IgD-negative memory B cell (primary cell): ENCODE results near the gene CHAD. TPM values are rescaled to one million over a fixed set of nuclear protein-coding genes. Genes with fewer than 3 reads are reported as not detected.

Experiments
- H3K27ac Mint-ChIP-seq, 3 donors: one replicate each; pipeline ENCODE4 v1.8.0; 2020 to 2022; ENCODE audit warnings: mild to moderate bottlenecking in 3 of 3, mixed read lengths in 3 of 3, moderate library complexity in 1 of 3
- H3K27me3 Mint-ChIP-seq: one replicate; pipeline ENCODE4 v1.8.0; 2021; ENCODE audit warnings: mixed read lengths
- H3K36me3 Mint-ChIP-seq: one replicate; pipeline ENCODE4 v1.8.0; 2020; ENCODE audit warnings: mild to moderate bottlenecking, mixed read lengths
- H3K4me1 Mint-ChIP-seq, 3 donors: one replicate each; pipeline ENCODE4 v1.8.0; 2020 to 2022; ENCODE audit warnings: mixed read lengths in 3 of 3, mild to moderate bottlenecking in 1 of 3
- H3K4me3 Mint-ChIP-seq, 4 donors: one replicate each; pipeline ENCODE4 v1.8.0; 2020 to 2022; ENCODE audit warnings: mild to moderate bottlenecking in 4 of 4, mixed read lengths in 4 of 4, moderate library complexity in 3 of 4
- H3K9me3 Mint-ChIP-seq, 3 donors: one replicate each; pipeline ENCODE4 v1.8.0; 2020 to 2021; ENCODE audit warnings: mixed read lengths in 3 of 3, mild to moderate bottlenecking in 1 of 3
- polyA plus RNA-seq: library from polyadenylated mRNA; unstranded; fragments of 300-500 nt; fragmentation: Illumina TruSeq; gene quantifications from one replicate; pipeline ENCODE4 v1.2.3, GENCODE V29; 2021

CHAD gene
- polyA plus RNA-seq, 1 donor from 2014 or later, result 41.9 TPM

DNA sequence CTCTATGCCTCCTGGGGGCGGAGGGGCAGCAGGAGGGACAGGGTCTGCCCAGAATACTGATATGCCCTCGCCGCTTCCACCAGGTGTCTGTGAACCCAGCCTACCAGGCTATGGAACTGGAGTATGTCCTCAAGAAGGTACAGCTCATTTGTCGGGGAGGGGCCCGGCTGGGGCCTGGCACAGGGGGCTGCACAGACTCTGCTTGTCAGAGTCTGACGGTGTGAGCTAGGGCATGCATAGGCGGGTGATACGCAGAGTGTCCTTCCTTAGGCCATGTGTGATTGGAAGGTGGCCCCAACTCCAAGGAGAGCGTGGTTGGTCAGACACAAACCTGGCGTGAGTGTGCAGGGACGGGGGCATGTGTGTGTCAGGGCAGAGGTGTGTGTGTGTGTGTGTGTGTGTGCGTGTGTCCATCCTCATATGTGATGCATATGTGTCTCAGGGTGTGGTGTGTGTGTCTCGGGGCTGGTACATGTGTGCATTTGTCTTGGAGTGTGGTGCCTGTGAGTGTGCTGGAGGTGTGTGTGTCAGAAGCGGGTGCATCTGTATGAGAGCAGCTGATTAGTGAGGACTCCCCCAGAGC is 7.0 kb downstream of the CHAD start:
- peaks cover 16 to 29% (median 22%) of the 10 kb centered on the region in 3 donors for H3K4me1 Mint-ChIP-seq
- H3K4me3 Mint-ChIP-seq, result no peak overlapping the region
- no peak overlapping the region for H3K27ac Mint-ChIP-seq
- H3K9me3 Mint-ChIP-seq, result peaks cover 0 to 2% (median 0%) of the 10 kb centered on the region in 3 donors
- peaks cover 4% of the 10 kb centered on the region for H3K36me3 Mint-ChIP-seq
- peaks cover 3% of the 10 kb centered on the region for H3K27me3 Mint-ChIP-seq

DNA sequence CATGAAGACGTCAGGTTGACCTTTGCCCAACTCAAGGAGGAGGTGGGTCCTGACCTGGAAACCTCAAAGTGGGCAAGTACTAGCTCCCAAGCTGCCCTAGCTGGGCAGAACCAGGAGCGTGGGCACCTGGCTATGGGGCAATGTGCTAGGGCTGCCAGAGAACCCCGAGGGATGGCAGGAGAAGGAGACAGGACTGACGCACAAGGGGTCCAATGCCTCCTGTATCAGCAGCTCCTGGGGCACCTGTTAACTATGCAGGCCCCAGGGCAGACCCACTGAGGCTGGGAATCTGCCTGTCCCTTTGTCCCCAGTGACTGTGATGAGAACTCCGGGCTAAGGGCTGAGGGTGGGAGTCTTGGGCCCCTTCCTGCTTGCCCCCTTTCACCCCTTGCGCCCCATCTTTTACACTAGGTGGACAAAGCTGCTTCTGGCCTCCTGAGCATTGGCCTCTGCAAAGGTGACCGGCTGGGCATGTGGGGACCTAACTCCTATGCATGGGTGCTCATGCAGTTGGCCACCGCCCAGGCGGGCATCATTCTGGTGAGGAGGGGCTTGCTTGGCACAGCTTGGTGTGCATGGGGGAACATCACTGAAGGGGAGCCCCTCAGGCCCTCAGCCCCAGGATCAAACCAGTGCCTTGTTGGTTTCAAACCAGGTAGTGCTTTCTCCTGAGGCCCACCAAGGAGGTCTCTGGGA is 7.7 kb downstream of the CHAD start:
- peaks cover 3% of the 10 kb centered on the region for H3K36me3 Mint-ChIP-seq
- peaks cover 1% of the 10 kb centered on the region for H3K27me3 Mint-ChIP-seq
- H3K4me1 Mint-ChIP-seq, result peaks cover 16 to 25% (median 17%) of the 10 kb centered on the region in 3 donors
- peaks cover 0 to 2% (median 0%) of the 10 kb centered on the region in 3 donors for H3K9me3 Mint-ChIP-seq
- H3K4me3 Mint-ChIP-seq, result no peak overlapping the region
- no peak overlapping the region for H3K27ac Mint-ChIP-seq

GRCh38 chr17:50459756-50460155 is 8.9 kb downstream of the CHAD start:
- Mint-ChIP-seq H3K27ac (peak overlapping the region; percentile 25 to 80 (median 71)), H3K4me3 (no peak overlapping the region), H3K9me3 (no peaks in the 10 kb centered on the region), H3K36me3 (peaks cover 3% of the 10 kb centered on the region), H3K4me1 (peaks cover 6 to 22% (median 10%) of the 10 kb centered on the region in 3 donors), H3K27me3 (no peaks in the 10 kb centered on the region)

DNA sequence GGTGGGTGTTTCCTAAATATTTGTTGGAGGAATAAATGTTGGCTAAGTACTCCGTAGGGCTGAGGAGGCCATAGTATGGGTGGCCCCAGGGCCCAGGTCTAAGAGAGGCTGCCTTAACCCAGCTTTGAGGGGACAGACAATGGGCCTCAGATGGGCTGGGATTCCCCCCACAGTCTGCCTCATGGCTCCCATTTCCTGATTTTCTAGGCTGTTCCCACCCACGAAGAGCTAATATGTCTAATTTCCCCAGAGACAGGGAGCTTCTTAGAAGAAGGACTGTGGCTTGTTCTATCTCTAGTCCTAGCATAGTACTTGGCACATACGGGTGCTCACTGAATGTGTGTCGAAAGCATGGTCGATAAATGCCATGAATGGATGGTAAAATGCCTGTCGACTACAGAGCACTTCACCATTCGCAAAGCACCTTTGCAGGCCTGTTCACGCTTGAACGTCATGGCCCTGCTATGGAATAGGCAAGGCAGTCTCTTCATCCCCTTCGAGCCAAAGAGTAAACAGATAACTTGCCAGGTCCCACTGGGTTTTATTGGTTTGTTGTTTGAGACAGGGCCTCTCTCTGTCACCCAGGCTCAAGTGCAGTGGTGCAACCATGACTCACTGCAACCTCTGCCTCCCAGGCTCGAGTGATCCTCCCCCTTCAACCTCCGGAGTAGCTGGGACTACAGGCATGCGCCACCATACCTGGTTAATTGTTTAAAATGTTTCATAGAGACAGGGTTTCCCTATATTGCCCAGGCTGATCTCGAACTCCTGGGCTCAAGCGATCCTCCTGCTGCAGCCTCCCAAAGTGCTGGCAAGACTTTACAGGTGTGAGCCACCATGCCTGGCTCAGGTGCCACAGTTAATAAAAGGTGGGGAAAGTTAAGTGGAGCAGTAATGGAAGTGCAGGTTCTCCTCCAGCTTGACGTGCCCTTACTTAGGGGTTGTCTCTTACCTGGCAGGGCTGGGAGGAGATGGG is 9.7 kb downstream of the CHAD start:
- Mint-ChIP-seq H3K4me1 (peaks cover 4 to 19% (median 5%) of the 10 kb centered on the region in 3 donors), H3K27ac (peak overlapping the region in 1 of 3 donors; percentile 25), H3K4me3 (no peak overlapping the region), H3K36me3 (peaks cover 3% of the 10 kb centered on the region), H3K27me3 (no peaks in the 10 kb centered on the region), H3K9me3 (no peaks in the 10 kb centered on the region)

GRCh38 chr17:50458270-50458669 is 10.4 kb downstream of the CHAD start:
- Mint-ChIP-seq H3K4me3 (no peak overlapping the region), H3K9me3 (no peaks in the 10 kb centered on the region), H3K27me3 (no peaks in the 10 kb centered on the region), H3K36me3 (no peaks in the 10 kb centered on the region), H3K4me1 (peaks cover 6 to 23% (median 11%) of the 10 kb centered on the region in 3 donors), H3K27ac (no peak overlapping the region)

DNA sequence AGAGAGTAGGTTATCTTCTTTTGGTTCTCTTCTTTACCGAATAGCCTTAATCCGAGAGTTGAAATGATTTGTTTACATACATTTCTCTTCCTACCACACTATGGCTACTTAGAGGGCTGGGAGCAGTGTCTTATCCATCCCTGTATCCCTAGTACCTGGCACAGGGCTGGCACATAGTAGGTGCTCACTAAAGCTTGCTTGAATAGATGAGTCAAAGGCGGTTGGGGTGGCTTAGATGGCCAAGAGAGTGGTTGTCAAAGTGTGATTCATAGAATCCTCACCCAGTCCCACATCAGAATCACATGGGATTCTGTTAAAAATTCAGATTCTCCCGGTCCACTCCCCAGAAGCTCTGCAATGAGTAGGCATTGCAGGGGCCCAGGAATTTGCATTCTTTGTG is 11.1 kb downstream of the CHAD start:
- peak overlapping the region in 1 of 4 donors; percentile 29 for H3K4me3 Mint-ChIP-seq

GRCh38 chr17:50453901-50454300 is 14.8 kb downstream of the CHAD start:
- no peaks in the 10 kb centered on the region for H3K27me3 Mint-ChIP-seq
- H3K36me3 Mint-ChIP-seq, result peaks cover 5% of the 10 kb centered on the region
- H3K4me3 Mint-ChIP-seq, result peak overlapping the region in 3 of 4 donors; percentile 23 to 90 (median 60)
- no peaks in the 10 kb centered on the region for H3K9me3 Mint-ChIP-seq
- H3K4me1 Mint-ChIP-seq, result peaks cover 16 to 35% (median 30%) of the 10 kb centered on the region in 3 donors
- peak overlapping the region in 1 of 3 donors; percentile 96 for H3K27ac Mint-ChIP-seq

More for the DNA sequence above, 11.1 kb downstream of the CHAD start:
- no peaks in the 10 kb centered on the region for H3K36me3 Mint-ChIP-seq
- peaks cover 10 to 28% (median 17%) of the 10 kb centered on the region in 3 donors for H3K4me1 Mint-ChIP-seq
- H3K9me3 Mint-ChIP-seq, result no peaks in the 10 kb centered on the region
- no peaks in the 10 kb centered on the region for H3K27me3 Mint-ChIP-seq
- H3K27ac Mint-ChIP-seq, result no peak overlapping the region

DNA sequence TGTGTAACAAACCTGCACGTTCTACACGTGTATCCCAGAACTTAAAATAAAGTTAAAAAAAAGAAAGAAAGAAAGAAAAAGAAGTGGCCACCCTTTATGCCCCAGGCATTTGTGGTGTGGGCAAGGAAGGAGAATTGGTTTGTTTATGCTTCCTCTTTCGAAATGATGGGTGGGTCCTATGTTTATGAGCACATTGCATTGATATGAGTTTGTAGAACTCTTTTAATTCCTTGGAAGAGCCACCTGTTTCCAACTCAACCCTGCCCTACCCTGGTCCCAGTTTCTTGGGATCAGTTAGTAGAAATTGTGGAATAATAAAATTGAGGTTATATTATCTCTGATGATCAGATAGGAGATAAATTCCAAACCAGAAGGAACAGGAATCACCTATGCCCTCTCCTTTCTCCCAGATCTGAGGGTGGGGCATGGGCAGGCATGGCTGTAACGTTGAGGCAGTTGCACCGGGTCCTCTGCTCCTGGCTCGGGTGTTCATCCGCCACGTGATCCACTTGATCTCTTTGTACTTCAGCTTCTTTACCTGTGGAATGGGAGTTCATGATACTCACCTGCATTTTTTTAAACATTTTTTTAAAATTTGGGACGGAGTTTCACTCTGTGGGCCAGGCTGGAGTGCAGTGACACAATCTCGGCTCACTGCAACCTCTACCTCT is 15.9 kb downstream of the CHAD start:
- Mint-ChIP-seq H3K4me3 (peak overlapping the region; percentile 48 to 93 (median 84)), H3K27ac (peak overlapping the region; percentile 73 to 96 (median 84)), H3K9me3 (no peaks in the 10 kb centered on the region), H3K27me3 (no peaks in the 10 kb centered on the region), H3K36me3 (peaks cover 5% of the 10 kb centered on the region), H3K4me1 (peaks cover 19 to 31% (median 30%) of the 10 kb centered on the region in 3 donors)

GRCh38 chr17:50451943-50452629 is 16.6 kb downstream of the CHAD start:
- H3K27me3 Mint-ChIP-seq, result no peaks in the 10 kb centered on the region
- H3K4me1 Mint-ChIP-seq, result peaks cover 19 to 31% (median 26%) of the 10 kb centered on the region in 3 donors
- peak overlapping the region; percentile 71 to 96 (median 84) for H3K27ac Mint-ChIP-seq
- peak overlapping the region; percentile 48 to 93 (median 84) for H3K4me3 Mint-ChIP-seq
- H3K36me3 Mint-ChIP-seq, result peaks cover 5% of the 10 kb centered on the region
- H3K9me3 Mint-ChIP-seq, result no peaks in the 10 kb centered on the region

DNA sequence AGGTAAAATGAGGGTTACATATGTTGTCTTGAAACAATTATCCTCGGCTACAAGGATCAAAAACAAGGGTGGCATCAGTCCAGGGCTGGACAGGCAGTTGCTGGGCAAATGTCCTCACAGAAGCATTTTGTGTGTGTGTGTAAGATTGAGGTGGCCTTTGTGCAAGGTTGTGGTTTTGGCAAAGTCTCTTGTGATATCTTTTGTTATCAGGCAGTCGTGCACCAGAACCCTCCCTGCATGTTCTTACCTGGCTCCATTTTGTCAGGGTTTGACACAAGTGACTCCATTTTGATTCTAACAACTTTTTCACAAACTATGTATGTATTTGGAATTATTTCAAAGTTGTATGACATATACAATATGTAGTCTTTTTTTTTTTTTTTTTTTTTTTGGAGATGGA is 20.0 kb downstream of the CHAD start:
- no peaks in the 10 kb centered on the region for H3K27me3 Mint-ChIP-seq
- no peaks in the 10 kb centered on the region for H3K9me3 Mint-ChIP-seq
- H3K27ac Mint-ChIP-seq, result peak overlapping the region in 1 of 3 donors; percentile 31
- H3K36me3 Mint-ChIP-seq, result peaks cover 7% of the 10 kb centered on the region
- no peak overlapping the region for H3K4me3 Mint-ChIP-seq
- peaks cover 21 to 30% (median 24%) of the 10 kb centered on the region in 3 donors for H3K4me1 Mint-ChIP-seq

- Mint-ChIP-seq H3K27ac (peak overlapping the region in 2 of 3 donors; percentile 31 to 41), H3K36me3 (peaks cover 7% of the 10 kb centered on the region), H3K27me3 (no peaks in the 10 kb centered on the region), H3K9me3 (no peaks in the 10 kb centered on the region), H3K4me3 (peak overlapping the region in 1 of 4 donors; percentile 38), H3K4me1 (peaks cover 18 to 25% (median 20%) of the 10 kb centered on the region in 3 donors)
Measured at GRCh38 chr17:50447870-50448595, 20.6 kb downstream of the CHAD start.

GRCh38 chr17:50445730-50446325 is 22.9 kb downstream of the CHAD start:
- H3K27ac Mint-ChIP-seq, result no peak overlapping the region
- peaks cover 5 to 9% (median 8%) of the 10 kb centered on the region in 3 donors for H3K4me1 Mint-ChIP-seq
- peaks cover 9% of the 10 kb centered on the region for H3K36me3 Mint-ChIP-seq

More at GRCh38 chr17:50445730-50446325, 22.9 kb downstream of the CHAD start:
- Mint-ChIP-seq H3K27me3 (no peaks in the 10 kb centered on the region), H3K4me3 (no peak overlapping the region), H3K9me3 (no peaks in the 10 kb centered on the region)
